Right kidney (tissue), 1 donor: ENCODE results near the gene UBE2F.
"Not testable (repeated sequence)": the region's sequence is repeated elsewhere in the genome, so short reads cannot be mapped to it uniquely, and the experiment has no call there.

ENCODE experiments used
- DNase-seq: peaks from one replicate; pipeline ENCODE4 v3.0.0-alpha.2; 2016

UBE2F gene

GRCh38 chr2:237978058-237978712, 11.4 kb downstream of the UBE2F start:
- DNase-seq: no peak

DNA sequence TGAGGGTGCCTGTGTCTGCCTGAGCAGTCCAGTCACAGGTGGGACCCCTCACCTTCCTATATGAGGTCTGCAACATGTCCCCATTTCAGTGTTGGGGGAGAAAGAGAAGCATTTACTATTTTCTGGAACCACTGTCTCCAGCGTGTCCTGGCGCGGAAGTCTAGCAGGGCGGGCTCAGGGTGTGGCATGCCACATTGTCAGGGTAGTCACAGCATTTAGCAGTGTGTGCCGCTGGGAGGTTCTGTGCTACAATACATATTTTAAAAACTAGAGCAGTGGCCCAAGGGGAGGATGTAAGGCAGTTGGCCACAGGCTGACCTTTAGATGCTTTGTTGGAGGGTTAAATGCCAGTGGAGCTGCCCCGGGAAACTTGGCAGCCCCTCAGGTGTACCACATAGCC, 12.5 kb downstream of the UBE2F start:
- no peak for DNase-seq

DNA sequence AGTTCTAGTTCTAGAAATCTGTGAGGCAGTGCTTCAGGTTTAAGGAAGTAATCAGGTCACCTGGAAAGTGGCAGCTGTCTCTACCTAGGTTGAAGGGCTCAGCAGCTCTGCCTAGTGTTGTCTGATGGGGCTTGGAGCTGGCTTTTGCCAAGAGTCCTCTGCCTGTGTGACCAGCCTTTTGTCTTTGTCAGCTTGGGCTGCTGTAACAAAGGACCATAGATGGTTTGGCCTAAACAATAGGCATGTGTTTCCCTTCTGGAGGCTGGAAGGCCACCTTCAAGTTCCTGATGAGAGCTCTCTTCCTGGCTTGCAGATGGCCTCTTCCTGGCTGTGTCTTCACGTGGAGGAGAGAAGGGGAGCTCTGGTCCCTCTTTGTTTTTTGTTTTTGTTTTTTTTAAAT, 13.3 kb downstream of the UBE2F start:
- no peak for DNase-seq

DNA sequence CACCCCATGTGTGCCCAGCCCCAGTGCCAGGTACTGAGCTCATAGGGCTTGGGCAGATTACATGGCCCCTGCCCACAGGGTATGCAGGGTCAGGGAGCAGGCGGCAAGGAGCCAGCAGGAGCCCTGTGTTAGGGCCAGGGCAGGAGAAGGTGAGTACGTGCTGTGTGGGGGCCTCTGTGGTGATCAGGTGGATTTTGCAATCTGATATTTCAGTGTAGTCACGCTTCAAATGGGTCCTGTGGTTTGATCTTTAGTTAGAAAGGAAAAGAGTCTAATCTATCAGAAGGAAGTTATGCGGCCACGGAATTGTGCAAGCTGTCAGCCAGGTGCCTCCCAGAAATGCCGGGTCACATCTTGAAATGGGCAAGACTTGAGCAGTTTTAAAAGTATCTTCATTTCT, 13.9 kb downstream of the UBE2F start:
- no peak for DNase-seq

DNA sequence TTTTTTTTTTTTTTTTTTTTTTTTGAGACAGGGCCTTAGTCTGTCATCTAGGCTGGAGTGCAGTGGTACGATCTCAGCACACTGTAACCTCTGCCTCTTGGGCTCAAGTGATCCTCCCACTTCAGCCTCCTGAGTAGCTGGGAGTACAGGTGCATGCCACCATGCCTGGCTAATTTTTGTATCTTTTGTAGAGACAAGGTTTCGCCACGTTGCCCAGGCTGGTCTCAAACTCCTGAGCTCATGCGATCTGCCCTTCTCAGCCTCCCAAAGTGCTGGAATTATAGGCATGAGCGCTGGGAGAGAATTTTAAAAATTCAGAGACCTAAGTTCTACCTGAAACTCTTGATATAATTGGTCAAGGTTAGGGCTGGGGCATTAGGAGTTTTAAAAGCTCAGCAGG, 14.8 kb downstream of the UBE2F start:
- not testable (repeated sequence) for DNase-seq

DNA sequence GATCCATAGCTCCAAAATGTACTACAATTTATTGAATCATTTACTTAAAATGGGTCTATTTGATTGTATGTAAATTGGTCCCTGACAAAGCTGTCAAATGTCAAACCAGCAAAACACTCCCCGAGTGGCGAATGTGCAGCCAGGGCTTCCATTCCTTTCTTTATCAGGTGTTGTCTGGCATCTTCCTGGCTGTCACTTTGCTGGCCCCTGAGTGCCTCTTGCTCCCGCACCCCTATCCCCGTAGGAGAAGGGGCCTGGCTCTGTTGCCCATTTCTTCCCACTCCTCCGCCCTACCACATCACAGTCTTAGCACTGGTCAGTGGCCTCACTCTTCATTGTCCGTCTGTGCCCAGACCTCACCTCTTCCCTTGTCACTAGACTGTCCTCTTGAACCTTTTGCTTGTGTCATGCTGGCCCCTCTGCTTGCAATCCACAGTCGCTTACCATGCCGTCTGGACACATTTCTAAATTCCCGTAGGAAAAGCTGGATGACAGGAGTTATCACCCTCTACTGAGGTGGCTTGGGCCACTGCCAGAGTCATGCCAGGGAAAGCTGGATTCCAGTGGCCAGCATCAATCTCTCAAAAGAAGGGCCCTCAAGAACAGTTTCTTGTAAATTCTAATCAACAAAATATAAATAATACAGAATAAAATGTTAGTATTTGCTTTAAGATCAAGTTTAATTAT, 15.4 kb downstream of the UBE2F start:
- no peak for DNase-seq

DNA sequence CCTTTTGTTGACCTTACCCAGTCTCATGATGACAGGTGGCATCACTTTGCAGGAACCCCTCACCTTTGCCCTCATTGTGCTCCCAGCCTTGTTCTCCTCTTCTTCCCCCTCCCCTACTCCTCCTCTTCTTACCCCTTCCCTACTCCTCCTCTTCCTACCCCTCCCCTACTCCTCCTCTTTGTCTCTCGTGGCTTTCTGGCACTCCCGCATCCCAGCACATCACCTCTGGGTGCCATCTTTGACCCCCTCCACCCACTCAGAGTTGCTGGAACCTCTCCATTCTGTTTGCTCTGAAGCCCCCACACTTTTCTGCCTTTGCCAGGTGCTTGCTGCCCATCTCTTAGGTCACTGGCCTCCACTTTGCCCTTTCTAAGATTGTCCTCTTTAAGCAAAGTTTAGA, 17.1 kb downstream of the UBE2F start:
- no peak for DNase-seq

DNA sequence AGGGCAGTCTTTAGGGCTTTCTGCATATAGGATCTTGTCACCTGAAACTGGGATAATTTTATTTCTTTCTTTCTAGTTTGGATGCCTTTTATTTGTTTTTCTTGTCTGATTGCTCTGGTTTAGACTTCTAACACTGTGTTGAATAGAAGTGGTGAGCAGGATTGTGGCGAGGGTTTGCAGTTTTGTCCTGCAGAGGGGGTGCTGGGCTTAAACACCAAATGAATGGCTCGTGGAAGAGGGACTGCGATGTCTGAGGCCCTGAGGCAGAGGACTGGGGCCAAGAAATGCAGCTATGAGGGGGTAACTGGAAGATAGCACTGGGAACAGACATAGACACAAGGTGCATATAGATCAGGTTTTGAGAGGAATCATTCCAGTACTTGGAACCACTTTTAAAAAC, 20.5 kb downstream of the UBE2F start:
- DNase-seq: no peak

DNA sequence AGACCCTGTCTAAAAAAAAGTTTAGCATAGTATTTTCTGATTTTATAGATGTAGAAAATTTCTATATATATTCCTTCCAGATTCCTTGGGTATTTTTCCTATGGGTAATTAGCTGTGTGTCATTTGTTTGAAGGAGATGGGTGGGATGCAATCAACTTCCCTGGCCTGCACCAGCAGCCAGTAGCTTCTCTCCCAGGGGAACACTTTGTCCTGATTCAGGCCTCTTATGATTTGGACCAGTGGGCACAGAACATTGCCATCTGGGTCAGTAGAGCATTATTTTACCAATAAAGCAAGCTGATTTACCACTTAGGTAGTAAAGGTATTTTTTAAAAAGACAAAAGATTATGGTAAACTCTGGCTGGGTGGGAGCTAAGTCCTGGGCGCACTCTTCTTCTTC, 26.9 kb downstream of the UBE2F start:
- no peak for DNase-seq

- DNase-seq: no peak
Observed at GRCh38 chr2:237995036-237995435, 28.2 kb downstream of the UBE2F start.

- no peak for DNase-seq
Observed at GRCh38 chr2:237996021-237996593, 29.3 kb downstream of the UBE2F start.

- DNase-seq: no peak
Observed at GRCh38 chr2:237997521-237997920, 30.7 kb downstream of the UBE2F start.

DNA sequence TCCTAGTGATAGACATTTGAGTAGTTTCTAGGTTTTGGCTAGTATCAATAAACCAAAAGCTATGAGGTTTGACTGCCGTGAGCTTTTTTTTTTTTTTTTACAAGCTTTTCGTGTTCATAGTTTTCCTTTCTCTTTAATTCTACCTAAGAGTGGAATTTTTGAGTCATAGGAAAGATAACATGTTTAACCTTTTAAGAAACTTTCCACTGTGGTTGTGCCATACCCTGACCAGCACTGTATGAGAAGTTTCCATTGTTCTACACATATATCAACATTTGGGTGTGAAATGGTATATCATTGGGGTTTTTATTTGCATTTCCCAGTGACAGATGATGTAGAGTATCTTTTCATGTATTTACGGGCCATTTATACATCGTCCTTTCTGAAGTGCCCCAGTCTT, 31.7 kb downstream of the UBE2F start:
- no peak for DNase-seq

GRCh38 chr2:238003234-238004031, 36.6 kb downstream of the UBE2F start:
- DNase-seq: no peak

DNA sequence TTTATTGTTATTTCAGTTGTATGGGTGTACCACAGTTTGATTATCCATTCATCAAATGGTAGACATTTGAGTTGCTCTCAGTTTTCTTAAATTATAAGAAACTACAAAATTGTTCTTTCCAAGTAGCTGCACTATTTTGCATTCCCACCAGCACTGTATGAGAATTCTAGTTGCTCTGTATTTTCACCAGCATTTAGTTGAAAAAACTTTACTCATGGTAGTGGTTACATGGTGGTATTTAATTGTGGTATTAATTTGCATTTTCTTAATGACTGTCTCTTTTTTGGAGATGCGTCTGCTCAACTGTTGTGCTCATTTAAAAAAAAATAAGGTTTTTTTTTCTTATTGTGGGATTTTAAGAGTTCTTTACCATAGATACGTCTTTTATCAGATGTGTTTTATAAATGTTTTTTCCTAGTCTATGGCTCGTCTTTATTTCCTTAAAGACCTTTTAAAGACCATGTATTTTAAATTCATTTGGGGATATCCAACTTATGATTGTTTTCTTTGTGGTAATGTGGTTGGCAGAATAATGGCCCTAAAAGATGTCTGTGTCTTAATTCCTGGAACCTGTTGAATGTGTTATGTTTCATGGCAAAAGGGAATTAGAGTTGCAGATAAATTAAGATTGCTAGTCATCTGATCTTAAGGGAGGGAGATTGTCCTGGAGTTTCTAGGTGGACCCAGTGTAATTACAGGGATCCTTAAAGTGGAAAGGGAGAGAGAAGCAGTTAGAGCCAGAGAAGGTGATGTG, 37.4 kb downstream of the UBE2F start:
- DNase-seq: no peak

DNA sequence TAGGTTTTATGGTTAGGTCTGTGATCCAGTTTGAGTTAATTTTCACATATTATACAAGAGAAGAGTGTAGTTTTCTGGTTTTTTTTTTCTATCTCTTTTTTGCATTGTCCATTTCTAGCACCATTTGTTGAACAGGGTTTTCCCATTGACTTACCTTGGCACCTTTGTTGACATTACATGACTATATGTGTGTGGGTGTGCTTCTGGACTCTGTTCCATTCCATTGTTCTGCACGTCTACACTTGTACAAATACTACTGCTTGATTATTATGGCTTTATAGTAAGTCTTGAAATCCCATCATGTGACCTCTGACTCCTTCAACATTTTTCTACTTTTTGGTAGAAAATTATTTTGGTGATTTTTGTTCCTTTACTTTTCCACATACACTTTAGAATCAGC, 38.7 kb downstream of the UBE2F start:
- no peak for DNase-seq

DNA sequence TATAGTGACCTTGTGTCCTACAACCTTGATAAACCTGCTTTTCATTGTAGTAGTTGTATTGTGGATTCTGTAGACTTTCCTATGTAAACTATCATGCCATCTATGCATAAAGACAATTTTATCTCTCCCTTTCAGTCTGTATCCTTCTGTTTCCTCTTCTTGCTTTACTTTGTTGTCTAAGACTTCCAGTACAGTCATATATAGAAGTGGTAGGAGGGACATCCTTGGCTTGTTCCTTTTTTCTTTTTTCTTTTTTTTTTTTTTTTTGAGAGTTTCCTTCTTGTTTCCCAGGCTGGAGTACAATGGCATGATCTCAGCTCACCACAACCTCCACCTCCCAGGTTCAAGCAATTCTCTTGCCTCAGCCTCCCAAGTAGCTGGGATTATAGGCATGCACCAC, 39.7 kb downstream of the UBE2F start:
- DNase-seq: no peak

DNA sequence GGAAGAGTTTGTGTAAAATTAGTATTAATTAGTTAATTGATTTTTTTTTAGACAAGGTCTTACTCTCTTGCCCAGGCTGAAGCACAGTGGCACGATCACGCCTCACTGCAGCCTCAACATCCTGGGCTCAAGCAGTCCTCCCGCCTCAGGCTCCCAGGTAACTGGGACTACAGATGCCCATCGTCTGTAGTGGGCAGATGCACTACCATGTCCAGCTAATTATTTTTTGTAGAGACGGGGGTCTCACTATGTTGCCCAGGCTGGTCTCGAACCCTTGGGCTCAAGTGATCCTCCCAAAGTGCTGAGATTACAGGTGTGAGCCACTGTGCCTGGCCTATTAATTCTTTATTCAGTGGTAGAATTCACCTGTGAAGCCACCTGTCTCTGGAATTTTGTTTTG, 41.1 kb downstream of the UBE2F start:
- DNase-seq: no peak

GRCh38 chr2:238009563-238009962, 42.7 kb downstream of the UBE2F start:
- no peak for DNase-seq

DNA sequence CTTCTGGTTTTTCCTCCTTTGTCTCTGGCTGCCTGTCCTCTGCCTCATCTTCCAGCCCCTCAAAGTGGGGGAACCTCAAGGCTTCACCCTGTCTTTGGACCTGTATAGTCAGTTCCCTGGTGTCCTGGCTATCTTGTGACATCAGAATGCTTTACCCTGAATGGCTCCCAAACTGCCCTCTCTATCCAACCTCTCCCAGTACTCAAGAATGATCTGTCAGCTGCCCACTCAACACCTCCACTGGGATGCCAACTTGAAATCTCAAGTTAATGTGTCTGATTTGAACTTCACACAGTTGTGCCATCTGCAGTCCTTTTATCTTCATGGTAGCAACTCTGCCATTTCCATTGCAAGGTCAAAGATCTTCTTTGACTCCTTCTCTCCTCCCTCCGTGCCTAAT, 43.8 kb downstream of the UBE2F start:
- DNase-seq: no peak

- DNase-seq: no peak
Observed at GRCh38 chr2:238013806-238014205, 47.0 kb downstream of the UBE2F start.

DNA sequence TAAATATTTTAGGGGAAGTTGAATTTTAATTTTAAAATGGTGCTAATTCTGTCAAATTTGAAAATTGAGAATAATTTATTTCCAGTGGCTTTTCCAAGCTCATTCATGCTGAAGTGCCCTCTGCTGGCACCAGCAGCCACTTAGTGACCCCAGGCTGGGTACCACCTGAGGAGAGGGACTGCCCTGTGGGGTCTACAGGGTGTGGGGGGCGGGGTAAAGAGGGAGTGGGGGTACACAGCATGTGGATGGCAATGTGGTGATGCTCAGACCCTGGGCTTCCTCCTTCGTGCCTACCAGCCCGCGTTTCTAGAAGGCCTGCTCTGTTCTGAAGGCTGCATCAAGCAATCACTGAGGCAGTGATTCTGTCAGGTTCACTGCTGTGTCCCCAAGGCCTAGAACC, 48.9 kb downstream of the UBE2F start:
- DNase-seq: no peak

DNA sequence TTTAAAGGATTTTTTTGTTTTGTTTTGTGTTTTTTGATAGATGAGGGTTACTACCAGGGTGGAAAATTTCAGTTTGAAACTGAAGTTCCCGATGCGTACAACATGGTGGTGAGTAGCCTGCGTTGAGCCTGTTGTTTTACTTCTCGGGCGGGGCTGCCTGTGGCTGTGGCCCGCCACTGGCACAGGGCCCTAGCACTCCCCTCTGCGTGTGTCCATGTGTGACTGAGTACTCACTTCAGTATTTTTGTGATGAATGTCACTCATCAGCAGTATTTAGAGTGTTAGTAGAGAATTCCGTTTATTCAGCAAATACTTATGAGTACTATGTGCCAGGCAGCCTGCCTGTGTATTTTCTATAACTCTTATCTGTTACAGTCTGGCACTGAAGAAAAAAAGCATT, 49.7 kb downstream of the UBE2F start:
- DNase-seq: no peak
